Measurements from ENCODE around the gene FANCC. TPM values are rescaled to one million over a fixed set of nuclear protein-coding genes. Genes with fewer than 3 reads are reported as not detected.
"Not testable (repeated sequence)": the region's sequence is repeated elsewhere in the genome, so short reads cannot be mapped to it uniquely, and the experiment has no call there.

FANCC gene
- polyA plus RNA-seq, 1 of the 3 experiments (the other 2 are of a cell fraction): 3.5 TPM

DNA sequence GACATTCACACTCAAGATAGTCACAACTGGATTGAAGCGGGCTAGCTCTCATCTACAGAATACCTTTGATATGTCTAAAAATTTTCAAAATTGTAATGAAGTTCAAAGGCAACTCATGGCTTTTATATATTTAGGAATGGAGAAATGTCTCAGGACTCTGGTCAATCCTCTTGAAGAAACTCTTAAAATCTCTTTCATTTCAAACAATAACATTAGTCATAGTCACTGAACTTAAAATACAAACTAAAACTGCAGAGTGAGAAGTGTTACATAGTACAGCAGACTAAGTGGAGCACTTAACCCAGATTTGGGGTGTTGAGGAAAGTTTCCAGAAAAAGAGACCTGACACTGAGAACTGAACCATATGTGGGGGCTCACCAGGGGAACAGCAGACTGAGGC lies 20.7 kb downstream of the FANCC start:
- Histone ChIP-seq H3K9ac (no peak overlapping the region), H3K4me1 (ENCODE audit: control insufficient read depth in 1 of 2, insufficient read depth in 2 of 2, low read depth in 1 of 2, low read length in 1 of 2) (peaks cover 0 to 6% of the 10 kb centered on the region in 2 experiments; a peak in 2 of 4 replicates), H3K4me3 (ENCODE audit: low read depth in 2 of 2, low read length in 1 of 2) (no peak overlapping the region), H3K36me3 (replicated peaks in 1 of 2; ENCODE audit: control insufficient read depth in 1 of 2, insufficient read depth in 2 of 2, low read length in 1 of 2) (no peaks in the 10 kb centered on the region), H3K79me2 (ENCODE audit: insufficient read depth) (peaks cover 5% of the 10 kb centered on the region; the same call in 1 of the 2 replicates), H2AFZ (ENCODE audit: low read depth) (no peak overlapping the region), H3F3A (replicated peaks; ENCODE audit: insufficient read depth) (no peaks in the 10 kb centered on the region), H3K27ac (ENCODE audit: low read depth in 2 of 2, low read length in 1 of 2) (no peak overlapping the region), H3K27me3 (ENCODE audit: insufficient read depth) (no peaks in the 10 kb centered on the region), H4K20me1 (ENCODE audit: insufficient read depth) (no peaks in the 10 kb centered on the region), H3K4me2 (no peak overlapping the region), H3K9me2 (no peaks in the 10 kb centered on the region), H3K9me3 (no peaks in the 10 kb centered on the region)
- no peak for DNase-seq
- TF ChIP-seq TAF1 (IDR thresholded peaks at IDR 0.05; ENCODE audit: borderline replicate concordance, low read depth, low read length) (no peak), RCOR1 (IDR thresholded peaks at IDR 0.05; ENCODE audit: low read length) (no peak), NRF1 (IDR thresholded peaks at IDR 0.05; ENCODE audit: low read depth, low read length) (no peak), ELF1 (IDR thresholded peaks at IDR 0.05) (no peak)
- TF ChIP-seq, protein P1, sequence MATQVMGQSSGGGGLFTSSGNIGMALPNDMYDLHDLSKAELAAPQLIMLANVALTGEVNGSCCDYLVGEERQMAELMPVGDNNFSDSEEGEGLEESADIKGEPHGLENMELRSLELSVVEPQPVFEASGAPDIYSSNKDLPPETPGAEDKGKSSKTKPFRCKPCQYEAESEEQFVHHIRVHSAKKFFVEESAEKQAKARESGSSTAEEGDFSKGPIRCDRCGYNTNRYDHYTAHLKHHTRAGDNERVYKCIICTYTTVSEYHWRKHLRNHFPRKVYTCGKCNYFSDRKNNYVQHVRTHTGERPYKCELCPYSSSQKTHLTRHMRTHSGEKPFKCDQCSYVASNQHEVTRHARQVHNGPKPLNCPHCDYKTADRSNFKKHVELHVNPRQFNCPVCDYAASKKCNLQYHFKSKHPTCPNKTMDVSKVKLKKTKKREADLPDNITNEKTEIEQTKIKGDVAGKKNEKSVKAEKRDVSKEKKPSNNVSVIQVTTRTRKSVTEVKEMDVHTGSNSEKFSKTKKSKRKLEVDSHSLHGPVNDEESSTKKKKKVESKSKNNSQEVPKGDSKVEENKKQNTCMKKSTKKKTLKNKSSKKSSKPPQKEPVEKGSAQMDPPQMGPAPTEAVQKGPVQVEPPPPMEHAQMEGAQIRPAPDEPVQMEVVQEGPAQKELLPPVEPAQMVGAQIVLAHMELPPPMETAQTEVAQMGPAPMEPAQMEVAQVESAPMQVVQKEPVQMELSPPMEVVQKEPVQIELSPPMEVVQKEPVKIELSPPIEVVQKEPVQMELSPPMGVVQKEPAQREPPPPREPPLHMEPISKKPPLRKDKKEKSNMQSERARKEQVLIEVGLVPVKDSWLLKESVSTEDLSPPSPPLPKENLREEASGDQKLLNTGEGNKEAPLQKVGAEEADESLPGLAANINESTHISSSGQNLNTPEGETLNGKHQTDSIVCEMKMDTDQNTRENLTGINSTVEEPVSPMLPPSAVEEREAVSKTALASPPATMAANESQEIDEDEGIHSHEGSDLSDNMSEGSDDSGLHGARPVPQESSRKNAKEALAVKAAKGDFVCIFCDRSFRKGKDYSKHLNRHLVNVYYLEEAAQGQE (IDR thresholded peaks at IDR 0.05; ENCODE audit: low read depth, low read length): no peak
- TF ChIP-seq, protein P2, sequence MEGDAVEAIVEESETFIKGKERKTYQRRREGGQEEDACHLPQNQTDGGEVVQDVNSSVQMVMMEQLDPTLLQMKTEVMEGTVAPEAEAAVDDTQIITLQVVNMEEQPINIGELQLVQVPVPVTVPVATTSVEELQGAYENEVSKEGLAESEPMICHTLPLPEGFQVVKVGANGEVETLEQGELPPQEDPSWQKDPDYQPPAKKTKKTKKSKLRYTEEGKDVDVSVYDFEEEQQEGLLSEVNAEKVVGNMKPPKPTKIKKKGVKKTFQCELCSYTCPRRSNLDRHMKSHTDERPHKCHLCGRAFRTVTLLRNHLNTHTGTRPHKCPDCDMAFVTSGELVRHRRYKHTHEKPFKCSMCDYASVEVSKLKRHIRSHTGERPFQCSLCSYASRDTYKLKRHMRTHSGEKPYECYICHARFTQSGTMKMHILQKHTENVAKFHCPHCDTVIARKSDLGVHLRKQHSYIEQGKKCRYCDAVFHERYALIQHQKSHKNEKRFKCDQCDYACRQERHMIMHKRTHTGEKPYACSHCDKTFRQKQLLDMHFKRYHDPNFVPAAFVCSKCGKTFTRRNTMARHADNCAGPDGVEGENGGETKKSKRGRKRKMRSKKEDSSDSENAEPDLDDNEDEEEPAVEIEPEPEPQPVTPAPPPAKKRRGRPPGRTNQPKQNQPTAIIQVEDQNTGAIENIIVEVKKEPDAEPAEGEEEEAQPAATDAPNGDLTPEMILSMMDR (IDR thresholded peaks at IDR 0.05): no peak
- TF ChIP-seq, protein P3, sequence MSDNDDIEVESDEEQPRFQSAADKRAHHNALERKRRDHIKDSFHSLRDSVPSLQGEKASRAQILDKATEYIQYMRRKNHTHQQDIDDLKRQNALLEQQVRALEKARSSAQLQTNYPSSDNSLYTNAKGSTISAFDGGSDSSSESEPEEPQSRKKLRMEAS (IDR thresholded peaks at IDR 0.05; ENCODE audit: low read depth): no peak
- TF ChIP-seq, protein P4, sequence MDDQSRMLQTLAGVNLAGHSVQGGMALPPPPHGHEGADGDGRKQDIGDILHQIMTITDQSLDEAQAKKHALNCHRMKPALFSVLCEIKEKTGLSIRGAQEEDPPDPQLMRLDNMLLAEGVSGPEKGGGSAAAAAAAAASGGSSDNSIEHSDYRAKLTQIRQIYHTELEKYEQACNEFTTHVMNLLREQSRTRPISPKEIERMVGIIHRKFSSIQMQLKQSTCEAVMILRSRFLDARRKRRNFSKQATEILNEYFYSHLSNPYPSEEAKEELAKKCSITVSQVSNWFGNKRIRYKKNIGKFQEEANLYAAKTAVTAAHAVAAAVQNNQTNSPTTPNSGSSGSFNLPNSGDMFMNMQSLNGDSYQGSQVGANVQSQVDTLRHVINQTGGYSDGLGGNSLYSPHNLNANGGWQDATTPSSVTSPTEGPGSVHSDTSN (IDR thresholded peaks at IDR 0.05): no peak
- WGBS (ENCODE audit: low lambda C conversion rate): 100% methylated on average over 1 of the region's 1 CpG
- POLR2A ChIA-PET: no interaction called here
- CTCF ChIA-PET: no interaction called here

DNA sequence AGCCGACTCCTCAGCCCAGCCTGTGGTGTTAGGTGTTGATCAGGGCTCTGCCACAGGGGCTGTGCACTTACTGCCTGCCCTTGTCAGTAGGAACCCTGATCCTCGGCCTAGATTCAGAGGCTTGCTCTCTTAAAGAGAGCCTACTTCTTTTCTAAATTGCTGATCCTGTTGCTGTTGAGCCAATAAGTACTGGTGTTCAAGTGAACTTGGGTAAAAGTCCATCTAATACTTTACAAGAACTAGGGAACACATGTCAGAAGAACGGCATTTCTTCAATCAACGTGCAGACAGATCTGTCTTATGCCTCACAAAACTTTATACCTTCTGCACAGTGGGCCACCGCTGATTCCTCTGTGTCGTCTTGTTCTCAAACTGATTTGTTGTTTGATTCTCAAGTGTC lies 24.2 kb downstream of the FANCC start:
- POLR2A ChIA-PET; H3K36me3 ChIP-seq (replicated peaks in 1 of 2; ENCODE audit: control insufficient read depth in 1 of 2, insufficient read depth in 2 of 2, low read length in 1 of 2); H2AFZ ChIP-seq (ENCODE audit: low read depth); H3F3A ChIP-seq (replicated peaks; ENCODE audit: insufficient read depth); DNase-seq; H3K27me3 ChIP-seq (ENCODE audit: insufficient read depth); H3K4me2 ChIP-seq; H4K20me1 ChIP-seq (ENCODE audit: insufficient read depth); H3K27ac ChIP-seq (ENCODE audit: low read depth in 2 of 2, low read length in 1 of 2); H3K4me1 ChIP-seq (ENCODE audit: control insufficient read depth in 1 of 2, insufficient read depth in 2 of 2, low read depth in 1 of 2, low read length in 1 of 2); H3K9me2 ChIP-seq; H3K79me2 ChIP-seq (ENCODE audit: insufficient read depth); H3K4me3 ChIP-seq (ENCODE audit: low read depth in 2 of 2, low read length in 1 of 2); H3K9ac ChIP-seq; CTCF ChIA-PET; H3K9me3 ChIP-seq: not testable (repeated sequence)
- 94% methylated on average over 6 of the region's 6 CpGs for WGBS (ENCODE audit: low lambda C conversion rate)
